HT-29 (cell line): ENCODE results near the gene EN2. TPM values are rescaled to one million over a fixed set of nuclear protein-coding genes. Genes with fewer than 3 reads are reported as not detected.

Experiments
- DNase-seq: peaks from one replicate; pipeline ENCODE4 v3.0.0-alpha.2; 2015; ENCODE audit warnings: low spot score
- total RNA-seq: library from RNA; depleted of rRNA; stranded (reverse); fragments of >200 nt; shearing (Covaris generic); gene quantifications from 2 replicates; pipeline ENCODE4 v1.2.3, GENCODE V29; 2014; rRNA removed

EN2 gene
- total RNA-seq, 1 experiment from 2014 or later, result not detected

DNA sequence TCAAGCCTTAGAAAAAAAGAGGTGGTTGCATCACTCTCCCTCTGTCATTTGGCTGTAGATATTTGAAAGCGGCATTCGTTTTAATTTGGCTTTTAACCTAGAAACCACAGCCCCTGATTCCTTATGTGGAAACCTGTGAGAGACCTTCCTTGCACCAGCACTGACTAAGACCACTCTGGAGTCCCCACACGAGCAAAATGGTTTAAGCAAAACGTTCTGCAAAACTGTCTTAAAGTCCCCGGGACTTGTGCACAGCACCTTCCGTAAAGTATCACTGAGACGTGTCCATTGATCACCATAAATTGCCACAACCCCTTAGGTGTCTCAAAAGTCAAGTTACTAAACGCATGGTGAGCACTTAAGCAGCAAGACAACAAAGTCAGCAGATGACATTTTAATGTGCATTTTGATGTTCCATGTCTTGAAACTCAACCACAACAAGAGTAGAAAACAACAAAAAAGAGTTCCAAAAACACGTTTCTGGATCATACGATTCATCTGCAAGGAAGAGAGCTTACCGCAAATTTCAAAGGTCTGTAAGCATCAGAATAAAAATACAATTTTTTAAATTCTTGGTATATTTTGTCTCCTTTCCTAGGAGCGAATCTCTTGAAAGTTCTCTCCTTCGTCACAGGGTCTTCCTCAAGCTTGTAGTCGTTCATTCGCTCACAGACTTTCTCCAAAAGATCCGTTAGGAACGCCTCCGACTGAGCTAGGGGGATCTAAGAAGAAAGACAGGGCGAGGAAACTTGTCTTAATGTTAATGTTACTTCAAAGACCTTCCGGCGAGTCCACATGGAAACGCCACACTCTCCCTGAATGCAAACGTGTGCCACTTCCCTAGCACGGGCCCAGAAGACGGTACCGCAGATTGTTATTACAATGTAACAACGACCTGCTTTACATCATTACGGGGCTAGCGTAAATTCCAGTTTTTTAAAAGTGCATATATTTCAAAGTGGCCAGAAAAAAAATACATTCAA, 50.7 kb downstream of the EN2 start:
- DNase-seq, result no peak

DNA sequence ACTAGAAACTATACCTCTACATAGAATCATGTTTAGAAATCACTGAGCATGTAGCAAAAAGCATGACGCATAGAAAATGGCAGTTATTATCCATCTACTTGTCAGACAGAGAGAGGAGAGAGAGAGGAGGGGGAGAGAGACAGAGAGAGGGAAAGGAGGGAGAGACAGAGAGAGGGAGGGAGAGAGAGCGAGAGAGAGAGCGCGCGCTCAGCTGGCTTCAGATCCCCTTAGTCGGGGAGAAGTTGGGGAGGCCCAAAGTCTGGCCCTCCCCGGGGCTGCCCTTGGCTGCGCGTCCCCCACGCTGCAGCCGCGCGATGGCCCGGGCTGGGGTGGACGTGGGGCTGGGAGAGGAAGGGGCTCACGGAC, 51.4 kb downstream of the EN2 start:
- no peak for DNase-seq

DNA sequence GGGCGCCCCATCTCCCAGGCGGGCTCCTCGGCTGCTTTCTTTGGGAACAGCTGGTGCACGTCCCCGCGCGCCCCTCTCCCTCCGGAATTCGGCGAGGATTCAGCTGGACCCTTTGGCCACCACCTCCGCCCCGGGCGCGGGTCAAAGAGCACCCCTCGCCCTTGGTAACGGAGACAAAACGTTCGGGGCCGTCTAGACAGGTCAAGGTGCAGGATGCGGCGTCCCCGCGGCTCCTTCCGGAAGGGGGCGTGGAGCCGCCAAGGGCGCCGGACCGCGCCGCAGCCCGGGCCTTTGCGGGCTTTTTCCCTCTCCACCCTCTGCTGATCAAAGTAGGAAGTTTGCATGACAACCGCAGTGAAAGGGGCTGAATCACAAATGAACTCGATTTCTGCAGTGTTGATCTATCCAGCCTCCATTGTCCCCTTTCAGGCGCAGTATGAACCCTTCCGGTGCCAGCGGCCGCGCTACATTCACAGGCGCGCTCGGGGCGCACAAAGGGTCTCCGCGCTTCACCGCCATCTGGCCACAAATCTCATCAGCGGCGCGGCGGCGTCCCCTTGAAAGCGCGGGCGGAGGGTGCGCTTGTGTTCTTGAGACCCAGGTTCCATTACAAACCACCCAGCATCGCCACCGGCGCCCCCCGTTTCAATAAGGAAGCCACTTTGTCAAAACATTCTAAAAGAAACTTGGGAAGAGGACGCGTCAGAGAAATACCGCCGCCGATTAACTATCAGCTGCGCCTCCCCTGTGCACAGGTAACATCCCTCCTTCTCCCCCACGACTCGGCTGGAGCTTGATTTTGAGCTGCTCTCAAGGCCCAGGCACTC, 52.0 kb downstream of the EN2 start:
- DNase-seq, result no peak

DNA sequence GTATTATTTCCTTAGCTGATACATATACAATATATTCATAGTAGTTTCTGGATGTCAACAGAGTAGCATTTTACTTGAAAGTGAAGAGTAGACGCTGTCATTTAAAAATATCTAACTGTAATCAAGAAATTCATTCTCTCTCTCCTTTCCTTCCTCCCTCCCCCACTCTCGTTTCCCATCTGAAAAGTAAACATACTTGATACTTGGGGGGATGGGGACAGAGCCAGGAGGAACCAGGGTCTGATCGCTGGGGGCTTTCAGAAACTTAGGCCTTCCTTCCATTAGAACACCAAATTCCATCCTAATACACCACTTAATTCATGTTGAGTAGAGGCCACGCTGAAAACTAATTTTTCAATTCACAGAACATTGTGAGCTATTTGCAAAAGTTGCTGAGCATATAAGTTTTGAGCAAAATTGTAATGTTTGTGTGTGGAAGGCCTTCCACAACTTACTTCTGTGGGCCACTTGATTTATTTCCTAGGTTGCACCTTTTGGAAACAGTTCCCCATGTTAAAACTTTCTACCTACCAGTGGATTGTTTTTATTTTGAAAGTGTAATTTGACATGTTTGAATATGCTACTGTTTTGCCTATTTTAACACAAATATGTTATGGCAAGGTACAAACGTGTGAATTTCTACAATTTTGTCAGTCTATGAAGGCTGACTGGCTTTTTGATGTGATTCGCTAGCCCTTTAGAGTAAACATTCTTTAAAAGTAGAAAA, 53.2 kb downstream of the EN2 start:
- DNase-seq, result no peak

DNA sequence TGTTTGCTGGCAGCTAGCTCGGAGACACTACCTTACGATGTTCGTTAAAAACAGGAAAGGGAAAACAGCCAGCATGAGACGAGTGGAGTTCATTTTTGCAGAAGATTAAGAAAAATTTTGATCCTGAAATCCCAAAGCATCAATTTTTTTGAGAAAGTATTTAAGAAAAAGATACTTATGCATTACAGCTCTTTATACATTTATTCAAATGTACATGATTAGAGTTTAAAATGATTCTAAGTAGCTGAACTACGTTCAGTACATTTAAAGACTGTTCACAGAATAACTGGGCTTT, 53.7 kb downstream of the EN2 start:
- DNase-seq, result no peak

DNA sequence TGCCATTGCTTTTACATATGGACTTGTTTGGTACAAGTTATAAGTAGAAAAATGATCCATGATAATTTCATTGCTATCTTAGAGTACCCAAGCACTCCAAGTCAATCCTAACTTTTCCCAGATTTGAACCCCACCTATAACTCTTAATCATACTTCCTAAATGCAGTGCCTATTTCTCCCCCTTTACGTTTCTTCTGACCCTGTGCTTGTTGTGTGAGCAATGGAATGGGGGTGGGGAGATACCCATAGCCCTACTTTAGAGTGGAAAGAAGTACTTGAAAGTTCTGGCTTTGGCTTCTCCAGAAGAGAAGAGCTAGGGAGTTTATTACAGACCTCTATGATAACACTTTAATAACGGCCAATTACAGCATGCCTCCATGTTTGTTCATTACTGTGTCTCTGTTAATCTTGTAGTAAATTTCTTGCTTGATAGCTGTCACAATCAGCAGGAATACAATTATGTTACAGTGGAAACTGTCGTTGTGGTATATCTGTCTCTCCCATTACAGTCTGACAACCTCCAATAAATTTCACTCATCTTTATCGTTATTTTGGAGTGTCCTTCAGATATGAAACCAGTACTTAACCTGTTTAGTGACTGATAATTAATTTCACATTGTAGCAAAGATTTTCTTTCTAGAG, 54.4 kb downstream of the EN2 start:
- no peak for DNase-seq

DNA sequence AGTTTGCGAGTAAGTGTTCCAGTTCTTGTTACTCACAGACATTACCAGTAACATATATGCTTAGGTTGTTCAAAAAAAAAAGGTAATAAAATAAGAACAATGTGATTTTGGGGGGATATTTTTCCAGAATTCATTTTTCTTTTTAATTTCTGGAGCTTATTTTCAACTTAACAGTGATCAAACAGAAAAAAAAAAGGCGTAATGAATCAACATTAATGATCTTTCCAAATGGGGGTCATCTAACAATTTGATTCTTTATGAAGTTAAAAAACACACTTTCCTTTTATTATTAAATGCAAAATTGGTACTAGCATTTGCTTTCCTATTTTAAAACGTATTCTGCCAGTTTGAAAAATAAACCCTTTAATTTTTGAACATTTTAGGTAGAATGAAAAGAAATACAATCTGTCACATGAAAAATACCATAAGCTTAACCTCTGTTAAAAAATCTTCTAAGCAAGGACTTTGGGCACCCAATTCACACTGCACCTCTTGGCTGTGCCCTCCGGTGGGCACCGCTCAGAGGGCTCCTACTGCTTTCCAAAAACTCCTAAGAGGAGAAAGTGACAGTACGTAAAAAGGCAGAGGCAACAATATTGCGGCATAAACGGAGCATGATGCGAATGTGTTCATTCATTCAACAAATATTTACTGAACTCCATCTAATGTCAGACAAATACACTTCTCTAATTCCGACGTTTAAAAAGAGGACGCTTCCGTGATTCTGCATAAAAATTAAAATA, 55.8 kb downstream of the EN2 start:
- DNase-seq, result no peak

DNA sequence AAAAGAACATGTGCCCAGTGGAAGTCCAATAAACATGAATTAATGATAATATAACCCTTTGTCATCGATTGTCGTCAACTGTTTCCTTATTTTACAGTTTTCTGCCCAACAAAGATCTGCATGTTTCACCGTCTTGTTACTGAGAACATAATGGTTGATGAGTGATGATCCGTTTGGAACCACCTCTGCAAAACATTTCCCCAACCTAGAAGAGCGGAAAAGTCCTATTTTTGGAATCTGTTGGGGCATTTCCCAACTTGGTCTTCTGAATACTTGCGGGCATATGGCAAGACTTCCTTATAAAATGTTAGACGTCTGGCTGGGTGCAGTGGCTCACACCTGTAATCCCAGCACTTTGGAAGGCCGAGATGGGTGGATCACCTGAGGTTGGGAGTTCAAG, 56.4 kb downstream of the EN2 start:
- no peak for DNase-seq

Other genes with a start within 250 kb of the EN2 start
- gene INSIG1, start 160.3 kb upstream of the EN2 start, total RNA-seq, result 298 and 318 TPM in 2 replicates
- not detected in 2 replicates for gene CNPY1, start 88.4 kb downstream of the EN2 start, total RNA-seq
- 36.6 and 45.2 TPM in 2 replicates for gene RBM33, start 186.5 kb downstream of the EN2 start, total RNA-seq